ENCODE data around the gene PCCA. TPM values are rescaled to one million over a fixed set of nuclear protein-coding genes. Genes with fewer than 3 reads are reported as not detected.

Gene PCCA
- total RNA-seq, 4 donors from 2014 or later: 29.5 to 55.5 (median 38.3) TPM

DNA sequence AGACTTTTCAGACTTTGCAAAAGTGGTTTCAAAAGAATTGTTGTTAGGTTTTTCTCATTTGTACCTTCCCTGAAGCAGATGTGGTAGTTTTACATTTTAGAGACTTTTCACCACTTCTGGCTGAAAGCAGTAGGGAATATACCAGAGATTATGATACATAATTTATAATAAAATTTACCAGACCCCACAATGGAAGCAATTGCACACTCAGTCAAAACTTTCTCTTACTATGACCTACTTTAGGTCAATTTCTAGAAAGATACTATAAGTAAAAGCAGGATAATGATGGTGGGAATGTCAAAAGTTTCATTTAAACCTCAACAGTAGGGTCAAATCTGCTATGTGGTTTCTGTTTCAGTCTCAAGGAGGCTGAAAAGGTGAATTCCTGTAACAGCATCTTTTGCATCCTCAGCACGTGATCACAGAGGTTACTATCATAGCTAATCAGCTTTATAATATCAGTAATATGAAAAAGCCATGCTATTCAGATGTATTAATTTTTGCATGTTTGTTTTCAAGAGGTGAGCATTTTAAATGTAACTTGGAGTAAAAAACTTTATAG, 26.9 kb downstream of the PCCA start:
- H3K36me3 ChIP-seq: peaks cover 0 to 65% (median 2%) of the 10 kb centered on the region in 3 donors
- H3K4me1 ChIP-seq: no peaks in the 10 kb centered on the region
- no peaks in the 10 kb centered on the region for H3K9me3 ChIP-seq
- H3K4me3 ChIP-seq: no peak overlapping the region
- no peaks in the 10 kb centered on the region for H3K27me3 ChIP-seq
- DNase-seq (ENCODE audit: low spot score in 2 of 2): no peak
- 91 to 97% methylated on average over 1 of the region's 1 CpG for WGBS, 2 donors
- TF ChIP-seq POLR2A (IDR thresholded peaks at IDR 0.05): no peak
- TF ChIP-seq CTCF (IDR thresholded peaks at IDR 0.05): no peak
- TF ChIP-seq EP300 (IDR thresholded peaks at IDR 0.05): no peak
- H3K27ac ChIP-seq: no peak overlapping the region

DNA sequence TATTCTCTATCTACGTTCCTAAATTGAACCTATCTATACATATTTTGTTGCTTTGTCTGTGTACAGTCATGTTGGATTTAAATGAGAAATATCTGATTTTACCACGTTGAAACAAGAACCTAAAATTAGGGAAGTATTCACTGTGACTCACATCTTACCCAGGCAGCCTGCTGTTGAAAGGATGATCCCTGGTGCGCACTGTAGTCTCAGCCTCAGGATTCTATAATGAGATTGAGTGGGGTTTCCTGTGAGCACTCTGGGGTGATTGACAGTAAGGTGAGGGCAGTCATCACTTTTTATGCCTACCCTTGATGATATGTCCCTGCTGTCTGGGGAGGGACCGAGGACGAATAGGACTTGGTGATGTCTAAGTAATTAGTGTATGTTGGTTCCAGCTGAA, 35.4 kb downstream of the PCCA start:
- WGBS, 2 donors: 88 to 89% methylated on average over 5 of the region's 5 CpGs
- H3K36me3 ChIP-seq: peaks cover 0 to 39% (median 4%) of the 10 kb centered on the region in 3 donors
- no peaks in the 10 kb centered on the region for H3K4me1 ChIP-seq
- TF ChIP-seq CTCF (IDR thresholded peaks at IDR 0.05) (no peak), POLR2A (IDR thresholded peaks at IDR 0.05) (no peak), EP300 (IDR thresholded peaks at IDR 0.05) (no peak)
- H3K27ac ChIP-seq: no peak overlapping the region
- no peak overlapping the region for H3K4me3 ChIP-seq
- no peak for DNase-seq (ENCODE audit: low spot score in 2 of 2)
- no peaks in the 10 kb centered on the region for H3K27me3 ChIP-seq
- peaks cover 0 to 17% (median 3%) of the 10 kb centered on the region in 4 donors for H3K9me3 ChIP-seq

DNA sequence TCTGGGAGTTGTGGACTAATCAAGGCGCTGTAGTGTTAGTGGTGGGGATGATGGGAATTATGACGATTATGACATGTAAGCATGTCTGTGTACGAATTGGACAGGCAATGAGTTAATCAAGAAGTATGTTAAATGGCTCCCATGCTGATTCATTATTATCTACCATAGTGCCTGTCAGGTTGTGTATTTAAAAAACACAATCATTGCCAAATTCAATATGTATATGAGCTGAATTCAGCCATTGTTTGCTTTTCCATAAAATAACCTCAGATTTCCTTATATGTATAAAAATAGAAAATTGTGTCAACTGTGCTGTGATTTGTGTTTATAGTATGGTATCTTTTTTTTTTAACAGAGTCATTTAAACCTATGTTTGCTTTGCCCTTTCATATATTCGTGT, 37.1 kb downstream of the PCCA start:
- TF ChIP-seq EP300 (IDR thresholded peaks at IDR 0.05) (no peak), POLR2A (IDR thresholded peaks at IDR 0.05) (no peak)
- 85 to 86% methylated on average over 4 of the region's 4 CpGs for WGBS, 2 donors
- Histone ChIP-seq H3K27ac (no peak overlapping the region), H3K4me1 (peaks cover 0 to 6% (median 2%) of the 10 kb centered on the region in 4 donors), H3K36me3 (peaks cover 0 to 22% (median 4%) of the 10 kb centered on the region in 3 donors), H3K4me3 (no peak overlapping the region), H3K9me3 (peaks cover 0 to 17% (median 3%) of the 10 kb centered on the region in 4 donors), H3K27me3 (no peaks in the 10 kb centered on the region)
- no peak for DNase-seq (ENCODE audit: low spot score in 2 of 2)

- TF ChIP-seq POLR2A (IDR thresholded peaks at IDR 0.05) (no peak), CTCF (IDR thresholded peaks at IDR 0.05) (no peak), EP300 (IDR thresholded peaks at IDR 0.05) (no peak)
- Histone ChIP-seq H3K27ac (no peak overlapping the region), H3K4me3 (no peak overlapping the region), H3K9me3 (no peaks in the 10 kb centered on the region), H3K4me1 (peaks cover 0 to 6% (median 2%) of the 10 kb centered on the region in 4 donors), H3K36me3 (no peaks in the 10 kb centered on the region), H3K27me3 (no peaks in the 10 kb centered on the region)
- no peak for DNase-seq (ENCODE audit: low spot score in 2 of 2)
- 98 to 99% methylated on average over 3 of the region's 3 CpGs for WGBS, 2 donors
These were observed 39.5 kb downstream of the PCCA start for GRCh38 chr13:100128373-100128772.

DNA sequence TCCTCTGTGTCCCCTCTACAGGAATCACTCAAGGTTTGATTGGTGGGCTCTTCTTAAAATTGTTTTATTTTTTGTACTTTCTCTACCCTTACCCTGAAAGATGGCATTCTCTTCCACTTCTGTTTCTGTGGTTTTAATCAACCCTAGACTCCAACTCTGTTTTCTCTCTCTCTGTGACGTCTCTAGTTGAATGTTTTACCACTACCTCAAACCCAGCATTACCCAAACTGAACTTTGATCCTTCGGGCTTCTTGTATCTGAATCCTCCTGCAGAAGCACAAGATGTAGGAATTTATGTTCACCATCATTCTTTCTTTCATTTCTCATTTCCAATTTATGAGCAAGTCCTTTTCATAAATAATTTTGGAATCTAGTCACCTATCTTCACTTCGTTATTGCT, 39.9 kb downstream of the PCCA start:
- Histone ChIP-seq H3K27me3 (no peaks in the 10 kb centered on the region), H3K4me1 (peaks cover 0 to 6% (median 2%) of the 10 kb centered on the region in 4 donors), H3K9me3 (no peaks in the 10 kb centered on the region), H3K27ac (no peak overlapping the region), H3K4me3 (no peak overlapping the region), H3K36me3 (no peaks in the 10 kb centered on the region)
- WGBS, 2 donors: 92 to 95% methylated on average over 3 of the region's 3 CpGs
- no peak for DNase-seq (ENCODE audit: low spot score in 2 of 2)
- TF ChIP-seq EP300 (IDR thresholded peaks at IDR 0.05) (no peak), CTCF (IDR thresholded peaks at IDR 0.05) (no peak), POLR2A (IDR thresholded peaks at IDR 0.05) (no peak)

All from tibial nerve (tissue), 4 donors.